K562 (cell line): ENCODE measurements around the gene TENM3. TPM values are rescaled to one million over a fixed set of nuclear protein-coding genes. Genes with fewer than 3 reads are reported as not detected.

Experiments
- ATAC-seq: fragments of 200-7000 bp; cut with Tn5 transposase; 3 replicates; pipeline ENCODE4 v1.9.1; 2020; ENCODE audit warnings: moderate library complexity
- BruUV-seq: library from RNA; stranded (reverse); fragments of 400-500 nt; replicated peaks from 2 replicates; lab custom pipeline; 2021; lab: Mats Ljungman, UMichigan
- CTCF ChIA-PET: fragments of 300-600 bp; formaldehyde crosslinking; extraction: SDS; loops from one replicate; lab custom pipeline; 2021; ENCODE audit warnings: low intra/inter-chr PET ratio; lab: Yijun Ruan, JAX
- POLR2A ChIA-PET: fragments of 300-600, 350-650 bp; sonication (Branson Sonifier 250); formaldehyde crosslinking; extraction: SDS; loops from one replicate; lab custom pipeline; 2021; ENCODE audit warnings: antibody characterized with exemption, inconsistent platforms; lab: Yijun Ruan, JAX
- DNase-seq, 4 experiments: peaks; one replicate each; pipeline versions ENCODE4 v3.0.0 to v3.0.0-alpha.2; 2011 to 2018; ENCODE audit warnings: low spot score in 3 of 4, mixed read lengths in 3 of 4; ENCODE audit errors: extremely low read depth in 1 of 4
- FAIRE-seq: peaks from 2 replicates; lab custom pipeline; 2011; peaks lifted over from hg19 to GRCh38; lab: Jason Lieb, UNC
- H2AFZ ChIP-seq: 2 replicates; pipeline ENCODE4 v1.6.0; 2011; ENCODE audit warnings: low read depth, low read length, control low read depth, inconsistent platforms
- H3K27ac ChIP-seq: fragments of 200-600 bp; 3 replicates; pipeline ENCODE4 v1.8.0; 2011; ENCODE audit warnings: low read depth, mild to moderate bottlenecking, control low read depth, inconsistent platforms, low read length, moderate library complexity, mixed read lengths; ENCODE audit errors: extremely low read depth
- H3K27me3 ChIP-seq, 2 experiments: fragments of 300-600 bp in 1 of 2; 2 replicates in 1 of 2; 3 replicates in 1 of 2; pipeline versions ENCODE4 v1.6.0 to v1.8.0; 2011; ENCODE audit warnings: inconsistent platforms in 2 of 2, low read length in 2 of 2, mild to moderate bottlenecking in 1 of 2, mixed read lengths in 1 of 2, moderate library complexity in 1 of 2; ENCODE audit not compliant: control insufficient read depth in 2 of 2, insufficient read depth in 2 of 2
- H3K36me3 ChIP-seq: fragments of 300-600 bp; 3 replicates; pipeline ENCODE4 v1.8.0; 2011; ENCODE audit warnings: mild to moderate bottlenecking, low read length, inconsistent platforms; ENCODE audit not compliant: control insufficient read depth, insufficient read depth
- H3K4me1 ChIP-seq, 2 experiments: fragments of 200-600 bp in 1 of 2; replicated peaks in 1 of 2; 2 replicates in 1 of 2; 3 replicates in 1 of 2; pipeline versions ENCODE4 v1.5.1 to v1.8.0; 2011; ENCODE audit warnings: inconsistent platforms in 2 of 2, low read length in 2 of 2, mild to moderate bottlenecking in 1 of 2, mixed read lengths in 1 of 2, moderate library complexity in 1 of 2; ENCODE audit not compliant: control insufficient read depth in 2 of 2, insufficient read depth in 2 of 2
- H3K4me2 ChIP-seq: 2 replicates; pipeline ENCODE4 v1.6.1; 2011; ENCODE audit warnings: low read length, control low read depth, inconsistent platforms, mixed read lengths; ENCODE audit not compliant: insufficient read depth
- H3K4me3 ChIP-seq: fragments of 200-600 bp; sonication (generic), shearing (Covaris generic); 2 replicates; pipeline ENCODE4 v1.5.1; 2016; ENCODE audit warnings: control low read depth, inconsistent platforms
- H3K79me2 ChIP-seq: fragments of 200-600 bp; 3 replicates; pipeline ENCODE4 v1.8.0; 2011; ENCODE audit warnings: low read length, inconsistent platforms; ENCODE audit not compliant: control insufficient read depth, insufficient read depth
- H3K9ac ChIP-seq, 2 experiments: 2 replicates each; pipeline versions ENCODE4 v1.6.0 to v1.6.1; 2011; ENCODE audit warnings: low read depth in 2 of 2, low read length in 2 of 2, control low read depth in 1 of 2, inconsistent platforms in 1 of 2, mild to moderate bottlenecking in 1 of 2, mixed read lengths in 1 of 2; ENCODE audit not compliant: insufficient read depth in 1 of 2
- H3K9me1 ChIP-seq: one replicate; pipeline ENCODE4 v1.6.0; 2011; ENCODE audit warnings: inconsistent platforms, mild to moderate bottlenecking, low read length, moderate library complexity; ENCODE audit not compliant: control insufficient read depth, insufficient read depth
- H3K9me3 ChIP-seq: replicated peaks from 2 replicates; pipeline ENCODE4 v1.5.1; 2011; ENCODE audit warnings: low read depth, low read length, inconsistent platforms; ENCODE audit not compliant: control insufficient read depth, insufficient read depth
- H4K20me1 ChIP-seq: replicated peaks from 2 replicates; pipeline ENCODE4 v1.6.1; 2011; ENCODE audit warnings: low read length, inconsistent platforms, mixed read lengths; ENCODE audit not compliant: control insufficient read depth, insufficient read depth
- BRF2 ChIP-seq: IDR thresholded peaks from 3 replicates; pipeline ENCODE4 v1.6.1; 2011; ENCODE audit warnings: borderline replicate concordance, mild to moderate bottlenecking; ENCODE audit not compliant: insufficient read length, insufficient read depth
- CBX1 ChIP-seq: sonication (generic); IDR thresholded peaks from 2 replicates; pipeline ENCODE4 v1.6.1; 2016; ENCODE audit warnings: antibody characterized with exemption, low read depth, mild to moderate bottlenecking
- CSDE1 ChIP-seq, 2 experiments: fragments of 450-650 bp; IDR thresholded peaks; 2 replicates each; pipeline ENCODE4 v1.6.1; 2016; ENCODE audit warnings: mild to moderate bottlenecking in 1 of 2
- DNMT1 ChIP-seq: fragments of 450-650 bp; IDR thresholded peaks from 2 replicates; pipeline ENCODE4 v1.6.1; 2016; ENCODE audit warnings: antibody characterized with exemption, mild to moderate bottlenecking
- HIVEP1 ChIP-seq: fragments of 250-450 bp; sonication (Bioruptor Pico); IDR thresholded peaks from 2 replicates; pipeline ENCODE4 v1.4.0; 2020; ENCODE audit warnings: mild to moderate bottlenecking
- KLF16 ChIP-seq: IDR thresholded peaks from 2 replicates; pipeline ENCODE4 v1.6.1; 2016; ENCODE audit warnings: antibody characterized with exemption
- LARP7 ChIP-seq: fragments of 450-650 bp; IDR thresholded peaks from 2 replicates; pipeline ENCODE4 v1.6.1; 2016
- MEIS2 ChIP-seq: fragments of 450-650 bp; IDR thresholded peaks from 2 replicates; pipeline ENCODE4 v1.6.1; 2014; ENCODE audit warnings: mild to moderate bottlenecking; ENCODE audit not compliant: partially characterized antibody
- PCBP2 ChIP-seq: fragments of 200-400 bp; formaldehyde crosslinking; IDR thresholded peaks from 2 replicates; pipeline ENCODE4 v1.6.1; 2018; ENCODE audit warnings: low read length, low read depth, mild to moderate bottlenecking, moderate library complexity; ENCODE audit not compliant: poor library complexity, severe bottlenecking
- PHF21A ChIP-seq: fragments of 450-650 bp; IDR thresholded peaks from 2 replicates; pipeline ENCODE4 v1.6.1; 2017; ENCODE audit warnings: low read depth, borderline replicate concordance
- POLR2AphosphoS5 ChIP-seq: IDR thresholded peaks from 2 replicates; pipeline ENCODE4 v1.6.1; 2011; ENCODE audit warnings: mild to moderate bottlenecking, low read depth, low read length, moderate library complexity; ENCODE audit not compliant: control insufficient read depth, insufficient read depth
- SMAD4 ChIP-seq: fragments of 250-450 bp; sonication (Bioruptor Pico); conservative IDR thresholded peaks from 2 replicates; pipeline ENCODE4 v1.8.0; 2021; ENCODE audit warnings: inconsistent platforms, mild to moderate bottlenecking, moderate library complexity
- THAP12 ChIP-seq: fragments of 250-450 bp; sonication (Bioruptor Pico); IDR thresholded peaks from 2 replicates; pipeline ENCODE4 v1.9.0; 2021; ENCODE audit warnings: mild to moderate bottlenecking, inconsistent platforms
- ZNF165 ChIP-seq: fragments of 250-450 bp; sonication (Bioruptor Pico); IDR thresholded peaks from 2 replicates; pipeline ENCODE4 v1.4.0; 2020; ENCODE audit warnings: borderline replicate concordance
- ZNF436 ChIP-seq: fragments of 250-450, 450-650 bp; sonication (Bioruptor Pico); formaldehyde crosslinking; IDR thresholded peaks from 2 replicates; pipeline ENCODE4 v1.7.0; 2020; ENCODE audit warnings: mild to moderate bottlenecking
- ZNF445 ChIP-seq: fragments of 250-450 bp; sonication (Bioruptor Pico); IDR thresholded peaks from 2 replicates; pipeline ENCODE4 v1.4.0; 2020; ENCODE audit warnings: low read depth, mild to moderate bottlenecking, moderate library complexity
- ZNF717 ChIP-seq: fragments of 250-450 bp; sonication (Bioruptor Pico); IDR thresholded peaks from 2 replicates; pipeline ENCODE4 v1.5.0; 2021
- ZNF75A ChIP-seq: fragments of 450-650 bp; formaldehyde crosslinking; IDR thresholded peaks from 2 replicates; pipeline ENCODE4 v1.4.0; 2020; ENCODE audit warnings: mild to moderate bottlenecking
- ZNF76 ChIP-seq: fragments of 250-450 bp; sonication (Bioruptor Pico); IDR thresholded peaks from 2 replicates; pipeline ENCODE4 v1.4.0; 2020; ENCODE audit warnings: mild to moderate bottlenecking, moderate library complexity, borderline replicate concordance
- WGBS: fragments of 100-300 bp; shearing (Covaris generic); methylation state at CpG from one replicate; pipeline ENCODE4 v1.1.6; 2016; ENCODE audit warnings: low coverage, mixed read lengths; ENCODE audit not compliant: insufficient coverage; ENCODE audit errors: missing lambda C conversion rate; 5-methylcytosine and 5-hydroxymethylcytosine counted together
- in situ Hi-C: fragments of 300-500 bp; cut with MboI; formaldehyde crosslinking; loops from 4 replicates; pipeline ENCODE4 v1.15.0; 2018; ENCODE audit warnings: inconsistent platforms, mixed read lengths
- intact Hi-C: fragments of 100-400 bp; cut with micrococcal nuclease; formaldehyde crosslinking; loops from 2 replicates; pipeline ENCODE4 v1.14.2; 2022
- polyA plus RNA-seq, 8 experiments: library from polyadenylated mRNA; depleted of rRNA in 4 of 8; stranded (reverse) in 5 of 8; unstranded in 3 of 8; fragments of >200 nt; fragmentation: Nextera tagmentation in 2 of 8; fragmentation: Illumina TruSeq in 1 of 8; extraction: Ambion mirVana in 2 of 8; extraction: Trizol in 1 of 8; gene quantifications; 2 replicates each; pipeline versions ENCODE4 v1.2.1 to v1.2.3, GENCODE V29; 2011 to 2014; ENCODE audit warnings: inconsistent platforms in 1 of 8, missing spikeins in 1 of 8
- total RNA-seq, 7 experiments: library from RNA; depleted of rRNA in 6 of 7; stranded (reverse); fragments of >200 nt in 6 of 7; fragmentation: Illumina TruSeq in 2 of 7; extraction: Trizol in 2 of 7; gene quantifications; 2 replicates each; pipeline versions ENCODE4 v1.2.1 to v1.2.3, GENCODE V29; 2011 to 2021; ENCODE audit warnings: low replicate concordance in 1 of 7
- TF ChIP-seq, protein P1 (sequence below): fragments of 450-650 bp; IDR thresholded peaks from one replicate; pipeline ENCODE4 v1.6.1; 2018; ENCODE audit warnings: mild to moderate bottlenecking, moderate library complexity; ENCODE audit not compliant: partially characterized antibody

The TENM3 gene
- total and polyA plus RNA-seq, 9 of the 15 experiments (the other 6 are each of a cell fraction or from before 2014, with no cell fraction given) = 0.01 to 0.02 TPM; not detected in 7

DNA sequence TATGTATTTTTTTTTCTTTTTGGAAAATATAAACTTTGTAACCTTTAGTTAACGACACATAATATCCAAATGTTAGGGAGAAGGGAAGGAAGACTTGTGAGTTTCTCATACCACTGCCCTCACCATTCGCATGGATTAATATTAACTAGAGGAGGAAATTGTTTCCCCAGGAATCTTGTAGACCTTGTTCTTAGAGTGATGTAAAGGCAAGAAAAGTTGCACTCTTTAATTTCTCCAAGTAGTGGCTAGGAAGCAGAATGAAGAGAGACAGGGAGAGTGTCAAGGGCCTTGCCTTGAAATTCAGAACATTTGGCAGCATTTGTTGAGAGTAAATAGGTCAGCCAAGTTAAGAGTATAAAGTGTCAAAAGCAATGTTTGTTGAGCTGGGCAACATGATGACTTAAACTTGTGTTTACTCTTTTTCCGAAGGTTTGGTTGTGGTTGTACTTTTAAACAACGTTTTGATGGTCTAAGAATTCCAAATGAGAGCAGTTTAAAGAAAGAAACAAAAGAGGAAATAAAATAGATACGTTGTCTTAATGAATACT lies 105.7 kb downstream of the TENM3 start:
- H3K36me3 ChIP-seq = no peaks in the 10 kb centered on the region
- H3K9me3 ChIP-seq = no peaks in the 10 kb centered on the region
- TF ChIP-seq DNMT1 = no peak
- no peak for TF ChIP-seq POLR2AphosphoS5
- TF ChIP-seq CBX1 = no peak
- no peak for TF ChIP-seq ZNF445 (CRISPR knock-in tag)
- TF ChIP-seq PCBP2 = no peak
- no peak for TF ChIP-seq BRF2
- TF ChIP-seq KLF16 = no peak
- no peak for TF ChIP-seq SMAD4 (CRISPR knock-in tag)
- TF ChIP-seq, protein P1, sequence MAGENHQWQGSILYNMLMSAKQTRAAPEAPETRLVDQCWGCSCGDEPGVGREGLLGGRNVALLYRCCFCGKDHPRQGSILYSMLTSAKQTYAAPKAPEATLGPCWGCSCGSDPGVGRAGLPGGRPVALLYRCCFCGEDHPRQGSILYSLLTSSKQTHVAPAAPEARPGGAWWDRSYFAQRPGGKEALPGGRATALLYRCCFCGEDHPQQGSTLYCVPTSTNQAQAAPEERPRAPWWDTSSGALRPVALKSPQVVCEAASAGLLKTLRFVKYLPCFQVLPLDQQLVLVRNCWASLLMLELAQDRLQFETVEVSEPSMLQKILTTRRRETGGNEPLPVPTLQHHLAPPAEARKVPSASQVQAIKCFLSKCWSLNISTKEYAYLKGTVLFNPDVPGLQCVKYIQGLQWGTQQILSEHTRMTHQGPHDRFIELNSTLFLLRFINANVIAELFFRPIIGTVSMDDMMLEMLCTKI = no peak
- TF ChIP-seq ZNF717 (CRISPR knock-in tag) = no peak
- no peak for TF ChIP-seq ZNF75A (CRISPR knock-in tag)
- no peak for TF ChIP-seq PHF21A
- TF ChIP-seq CSDE1 (IDR thresholded peaks at IDR 0.05) = no peak
- TF ChIP-seq ZNF165 = no peak
- TF ChIP-seq LARP7 = no peak
- no peak for TF ChIP-seq HIVEP1 (CRISPR knock-in tag)
- no peak for TF ChIP-seq ZNF436
- TF ChIP-seq MEIS2 = no peak
- TF ChIP-seq ZNF76 (CRISPR knock-in tag) = no peak
- TF ChIP-seq THAP12 (CRISPR knock-in tag) = no peak
- TF ChIP-seq, all 486 proteins: peak for 0
- no peak overlapping the region for H3K9ac ChIP-seq
- no peaks in the 10 kb centered on the region for H3K27me3 ChIP-seq
- H3K9me1 ChIP-seq = no peaks in the 10 kb centered on the region
- WGBS = 0% methylated on average over 5 of the region's 5 CpGs
- no peak overlapping the region for H3K27ac ChIP-seq
- no peak overlapping the region for H3K4me2 ChIP-seq
- no peak overlapping the region for H2AFZ ChIP-seq
- DNase-seq = no peak
- ChIA-PET CTCF (no interaction called here), POLR2A (no interaction called here)
- no peaks in the 10 kb centered on the region for H3K79me2 ChIP-seq
- H3K4me1 ChIP-seq = no peaks in the 10 kb centered on the region
- ATAC-seq = no peak
- intact Hi-C loops (no loop called here), in situ Hi-C loops (no loop called here)
- no peak for FAIRE-seq
- no peaks in the 10 kb centered on the region; the same call in 1 of the 2 replicates for H4K20me1 ChIP-seq
- H3K4me3 ChIP-seq = no peak overlapping the region
- BruUV-seq = no TSS peak
